ENCODE results near the gene ACHE. TPM values are rescaled to one million over a fixed set of nuclear protein-coding genes. Genes with fewer than 3 reads are reported as not detected.

The ACHE gene
- total RNA-seq, 3 donors from 2014 or later: 0.64 to 4.3 (median 3.2) TPM

- Histone ChIP-seq H3K9me3 (no peaks in the 10 kb centered on the region), H3K36me3 (peaks cover 3% of the 10 kb centered on the region), H3K27ac (no peak overlapping the region), H3K4me1 (peaks cover 12 to 18% of the 10 kb centered on the region in 2 donors), H3K27me3 (no peaks in the 10 kb centered on the region), H3K4me3 (no peak overlapping the region)
- no peak for DNase-seq (ENCODE audit: low spot score in 2 of 2)
- intact Hi-C loops (cut with DNase I; ENCODE audit: low total_unique reads): loop anchor here (10.0 kb wide), 1 partner anchor 160 kb away; the partner anchor contains the start of gene POP7
- TF ChIP-seq POLR2AphosphoS5 (IDR thresholded peaks at IDR 0.05) (no peak), POLR2A (IDR thresholded peaks at IDR 0.05) (no peak), CTCF (IDR thresholded peaks at IDR 0.05) (no peak)
These were observed 31.3 kb downstream of the ACHE start for GRCh38 chr7:100864263-100864845.

- Histone ChIP-seq H3K9me3 (no peaks in the 10 kb centered on the region), H3K27ac (peak overlapping the region in 1 of 2 donors; percentile 45), H3K36me3 (peaks cover 3% of the 10 kb centered on the region), H3K27me3 (no peaks in the 10 kb centered on the region), H3K4me1 (peaks cover 7 to 10% of the 10 kb centered on the region in 2 donors), H3K4me3 (no peak overlapping the region)
- intact Hi-C loops (cut with DNase I; ENCODE audit: low total_unique reads): loop anchor here (10.0 kb wide), 1 partner anchor 159 kb away; the partner anchor contains the start of gene POP7
- no peak for TF ChIP-seq POLR2A (IDR thresholded peaks at IDR 0.05)
- no peak for TF ChIP-seq CTCF (IDR thresholded peaks at IDR 0.05)
- no peak for DNase-seq (ENCODE audit: low spot score in 2 of 2)
These were observed 32.2 kb downstream of the ACHE start for GRCh38 chr7:100863406-100863950.

- Histone ChIP-seq H3K27ac (no peak overlapping the region), H3K36me3 (peaks cover 3% of the 10 kb centered on the region), H3K4me1 (peaks cover 4% of the 10 kb centered on the region in 2 donors), H3K27me3 (no peaks in the 10 kb centered on the region), H3K4me3 (no peak overlapping the region), H3K9me3 (no peaks in the 10 kb centered on the region)
- DNase-seq (ENCODE audit: low spot score in 2 of 2): no peak
- intact Hi-C loops (cut with DNase I; ENCODE audit: low total_unique reads): loop anchor here (10.0 kb wide), 1 partner anchor 157 kb away; the partner anchor contains the start of gene POP7
- no peak for TF ChIP-seq POLR2AphosphoS5 (IDR thresholded peaks at IDR 0.05)
- no peak for TF ChIP-seq POLR2A (IDR thresholded peaks at IDR 0.05)
- TF ChIP-seq CTCF (IDR thresholded peaks at IDR 0.05): no peak
These were observed 34.1 kb downstream of the ACHE start for GRCh38 chr7:100861616-100861985.

GRCh38 chr7:100860702-100861615 lies 34.7 kb downstream of the ACHE start:
- H3K36me3 ChIP-seq: peaks cover 3% of the 10 kb centered on the region

More at GRCh38 chr7:100860702-100861615, 34.7 kb downstream of the ACHE start:
- Histone ChIP-seq H3K4me1 (peaks cover 0 to 2% of the 10 kb centered on the region in 2 donors), H3K27me3 (no peaks in the 10 kb centered on the region), H3K4me3 (no peak overlapping the region), H3K9me3 (no peaks in the 10 kb centered on the region), H3K27ac (no peak overlapping the region)
- intact Hi-C loops (cut with DNase I; ENCODE audit: low total_unique reads): loop anchor here (1.0 to 10.0 kb wide), 2 partner anchors 42 to 156 kb away; partner anchors contain the start of gene POP7
- no peak for TF ChIP-seq POLR2AphosphoS5 (IDR thresholded peaks at IDR 0.05)
- TF ChIP-seq CTCF (IDR thresholded peaks at IDR 0.05): no peak
- DNase-seq (ENCODE audit: low spot score in 2 of 2): no peak

Measured in breast epithelium (tissue), 4 donors.